OCI-LY7 (cell line): ENCODE measurements around the gene ABCC12.

Experiments used
- CTCF ChIP-seq: fragments of 200-600 bp; sonication (generic); conservative IDR thresholded peaks from 2 replicates; pipeline ENCODE4 v1.5.1; 2014; ENCODE audit warnings: mild to moderate bottlenecking, antibody characterized with exemption, low read length, moderate library complexity, mixed read lengths
- EZH2phosphoT487 ChIP-seq: fragments of 200-600 bp; sonication (generic); IDR thresholded peaks from 2 replicates; pipeline ENCODE4 v1.6.1; 2018; ENCODE audit warnings: low read depth, borderline replicate concordance, mild to moderate bottlenecking, mixed run types, antibody characterized with exemption, low read length, moderate library complexity, mixed read lengths

- TF ChIP-seq CTCF: no peak
- no peak for TF ChIP-seq EZH2phosphoT487
Observed at GRCh38 chr16:48150707-48151106, 5.1 kb downstream of the ABCC12 start.
